ENCODE results near the gene RPL27.
A peak's percentile ranks its signal among the peaks of the same experiment; 100 is the strongest.
"Not testable (repeated sequence)": the region's sequence is repeated elsewhere in the genome, so short reads cannot be mapped to it uniquely, and the experiment has no call there.

Gene RPL27

GRCh38 chr17:42993913-42994312, 4.3 kb upstream of the RPL27 start:
- DNase-seq (ENCODE audit: low read depth in 2 of 2): not testable (repeated sequence)

- DNase-seq (ENCODE audit: low read depth in 2 of 2): no peak
Observed at GRCh38 chr17:42997390-42997983, 732 bp upstream of the RPL27 start.

DNA sequence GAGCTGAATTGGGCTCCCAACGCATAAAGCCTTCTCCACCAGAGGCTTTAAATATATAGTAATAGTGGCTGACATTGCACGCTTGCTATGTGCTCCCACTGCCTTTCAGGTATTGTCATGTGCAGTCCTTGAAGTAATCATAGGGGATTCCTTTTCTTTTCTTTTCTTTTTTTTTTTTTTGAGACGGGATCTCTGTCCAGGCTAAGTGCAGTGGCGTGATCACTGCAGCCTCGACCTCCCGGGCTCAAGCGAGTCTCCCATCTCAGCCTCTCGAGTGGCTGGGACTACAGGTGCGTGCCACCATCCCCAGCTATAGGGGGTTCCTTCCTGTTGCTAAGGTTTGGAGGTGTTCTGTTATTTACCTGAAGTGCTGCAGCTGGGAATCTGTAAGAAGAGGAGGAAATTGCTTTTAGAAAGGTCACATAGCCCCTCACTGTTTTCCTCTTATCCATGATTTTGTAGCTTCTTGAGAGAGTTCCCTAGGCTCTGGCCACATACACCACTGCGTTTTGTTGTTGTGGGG, 845 bp downstream of the RPL27 start:
- DNase-seq (ENCODE audit: low read depth in 2 of 2): no peak

DNA sequence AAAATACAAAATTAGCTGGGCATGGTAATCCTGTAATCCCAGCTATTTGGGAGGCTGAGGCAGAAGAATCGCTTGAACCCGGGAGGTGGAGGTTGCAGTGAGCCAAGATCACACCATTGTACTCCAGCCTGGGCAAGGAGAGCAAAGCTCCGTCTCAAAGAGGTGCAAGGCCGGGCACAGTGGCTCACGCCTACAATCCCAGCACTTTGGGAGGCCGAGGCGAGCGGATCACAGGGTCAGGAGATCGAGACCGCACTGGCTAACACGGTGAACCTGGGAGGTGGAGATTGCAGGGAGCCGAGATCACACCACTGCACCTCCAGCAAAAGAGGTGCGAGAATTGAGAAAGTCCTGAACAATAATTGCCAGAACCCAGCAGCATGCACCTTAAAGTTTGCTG, 2.7 kb downstream of the RPL27 start:
- DNase-seq (ENCODE audit: low read depth in 2 of 2): not testable (repeated sequence)

GRCh38 chr17:43003542-43004172, 5.4 kb downstream of the RPL27 start:
- no peak for DNase-seq (ENCODE audit: low read depth in 2 of 2)

DNA sequence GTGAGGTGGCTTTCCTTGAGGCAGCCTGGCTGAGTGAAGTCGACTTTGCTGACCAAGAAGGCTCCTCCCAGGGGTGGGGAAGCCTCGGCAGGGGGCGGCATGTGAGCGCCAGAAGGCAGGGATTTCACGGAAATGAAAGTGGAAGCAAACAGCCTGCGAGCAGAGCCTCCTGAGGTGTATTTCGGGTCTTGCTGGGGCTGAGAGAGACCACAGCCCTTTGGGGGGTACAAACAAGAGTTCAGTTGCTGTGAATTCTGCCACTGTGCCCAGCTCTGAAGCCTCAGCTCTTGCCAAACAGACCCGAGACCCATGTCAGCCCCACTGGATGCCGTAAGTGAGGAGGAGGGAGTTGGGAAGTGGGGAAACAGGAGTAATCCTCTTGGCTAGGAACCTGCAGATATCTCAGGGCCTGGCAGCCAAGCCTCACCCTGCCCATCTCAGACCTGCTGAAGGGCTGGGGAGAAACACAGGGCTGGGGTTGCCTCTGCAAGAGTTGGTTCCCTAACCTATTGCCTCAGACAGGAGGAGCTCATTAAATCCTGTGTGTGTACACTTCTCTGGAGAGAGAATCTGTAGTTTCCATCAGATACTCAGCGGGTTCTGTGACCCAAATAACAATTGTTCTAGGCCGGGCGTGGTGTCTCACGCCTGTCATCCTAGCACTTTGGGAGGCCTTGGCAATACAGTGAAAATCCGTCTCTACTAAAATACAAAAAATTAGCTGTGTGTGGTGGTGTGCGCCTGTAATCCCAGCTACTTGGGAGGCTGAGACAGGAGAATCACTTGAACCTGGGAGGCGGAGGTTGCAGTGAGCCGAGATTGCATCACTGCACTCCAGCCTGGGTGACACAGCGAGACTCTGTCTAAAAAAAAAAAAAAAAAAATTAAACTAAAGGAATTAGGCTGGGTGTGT, 8.7 kb downstream of the RPL27 start, which contains the start of gene IFI35:
TSS of gene IFI35 (plus strand) at position 146 of the 913 bp plus-strand sequence. CDS start at position 310, 164 bp downstream.
- DNase-seq (ENCODE audit: low read depth in 2 of 2): peak; percentile 65 to 70

- no peak for DNase-seq (ENCODE audit: low read depth in 2 of 2)
Observed at GRCh38 chr17:43010667-43011308, 12.6 kb downstream of the RPL27 start.

GRCh38 chr17:43011728-43012472, 13.7 kb downstream of the RPL27 start:
- DNase-seq (ENCODE audit: low read depth in 2 of 2): no peak

GRCh38 chr17:43013296-43013695, 15.1 kb downstream of the RPL27 start:
- DNase-seq (ENCODE audit: low read depth in 2 of 2): no peak

GRCh38 chr17:43014020-43014648, 15.9 kb downstream of the RPL27 start:
- DNase-seq (ENCODE audit: low read depth in 2 of 2): no peak

DNA sequence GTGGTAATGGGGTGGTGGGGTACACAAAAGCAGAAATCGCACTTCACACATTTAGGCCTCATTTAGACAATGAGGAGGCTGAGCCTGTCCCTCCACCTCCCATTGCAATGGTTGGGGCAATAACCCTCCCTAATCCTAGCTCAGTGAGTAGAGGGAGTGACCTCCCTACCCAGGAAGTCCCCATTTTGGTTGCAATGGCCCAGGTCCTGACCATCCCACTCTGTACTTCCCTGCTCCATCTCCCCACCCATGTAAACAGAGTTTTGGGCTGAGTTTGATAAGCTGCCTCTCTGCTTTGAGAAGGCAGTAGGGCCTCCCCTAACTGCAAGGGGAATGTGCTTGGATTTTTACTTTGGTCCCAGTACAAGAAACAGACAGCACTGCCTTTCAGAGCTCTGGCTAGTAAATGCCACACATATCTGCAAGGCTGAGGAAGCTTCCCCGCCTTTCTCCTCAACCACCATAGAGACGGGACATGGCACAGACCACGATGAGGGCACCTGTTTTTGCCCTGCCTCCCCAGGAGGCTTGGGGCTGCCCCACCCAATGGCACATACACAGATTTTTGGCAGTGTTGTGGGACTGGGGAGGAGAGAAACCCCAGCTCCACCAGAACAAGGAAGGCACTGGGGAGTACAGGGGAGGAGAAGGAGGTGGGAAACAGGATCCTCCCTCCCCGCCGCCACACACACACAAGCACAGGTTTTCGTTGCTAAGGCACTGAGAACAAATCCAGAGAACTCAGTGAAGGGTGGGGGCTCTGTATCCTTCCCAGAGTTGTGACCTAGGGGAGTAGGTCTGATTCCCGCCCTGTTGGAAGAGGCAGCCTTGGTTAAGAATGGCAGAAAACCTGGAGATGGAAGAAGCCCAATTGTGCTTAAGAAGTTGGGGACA, 16.7 kb downstream of the RPL27 start:
- DNase-seq (ENCODE audit: low read depth in 2 of 2): no peak

- DNase-seq (ENCODE audit: low read depth in 2 of 2): no peak
Observed at GRCh38 chr17:43015579-43015978, 17.4 kb downstream of the RPL27 start.

GRCh38 chr17:43016216-43016615, 18.0 kb downstream of the RPL27 start:
- DNase-seq (ENCODE audit: low read depth in 2 of 2): no peak

DNA sequence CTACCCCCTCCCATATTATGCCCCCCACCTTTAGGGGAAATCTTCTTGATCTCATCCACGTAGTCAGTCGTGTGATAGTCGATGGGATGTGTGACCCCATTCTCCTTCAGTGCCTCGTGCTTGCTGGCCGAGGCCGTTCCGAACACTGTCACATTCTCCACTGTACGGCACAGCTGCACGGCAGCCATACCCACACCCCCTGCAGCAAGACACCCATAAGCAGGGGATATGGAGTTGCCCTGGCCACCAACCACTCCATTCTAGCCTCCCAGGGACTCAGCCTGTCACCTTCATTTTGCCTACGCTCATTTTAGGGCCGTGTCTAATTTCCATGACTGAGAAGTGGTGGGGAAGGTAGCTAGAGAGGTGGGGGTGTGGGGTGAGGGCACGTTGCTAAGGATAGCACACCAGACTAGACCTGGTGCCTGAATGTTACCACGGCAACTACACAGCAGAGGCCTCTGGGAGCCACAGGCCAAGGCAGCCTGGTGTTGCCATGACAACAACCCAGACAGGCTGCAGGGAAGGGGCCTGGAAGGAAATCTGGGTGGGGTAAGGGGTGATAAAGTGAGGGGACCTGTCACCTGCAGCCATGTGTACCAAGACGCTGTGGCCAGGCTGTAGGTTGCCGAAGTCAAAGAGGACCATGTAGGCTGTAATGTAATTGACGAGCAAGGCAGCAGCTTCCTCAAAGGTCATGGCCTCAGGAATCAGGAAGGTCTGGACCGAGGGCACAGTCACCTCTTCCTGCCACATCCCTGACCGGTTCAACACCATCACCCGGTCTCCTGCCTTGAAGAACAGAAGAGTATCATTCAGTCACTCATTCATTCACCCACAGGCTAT, 20.0 kb downstream of the RPL27 start:
- no peak for DNase-seq (ENCODE audit: low read depth in 2 of 2)

DNA sequence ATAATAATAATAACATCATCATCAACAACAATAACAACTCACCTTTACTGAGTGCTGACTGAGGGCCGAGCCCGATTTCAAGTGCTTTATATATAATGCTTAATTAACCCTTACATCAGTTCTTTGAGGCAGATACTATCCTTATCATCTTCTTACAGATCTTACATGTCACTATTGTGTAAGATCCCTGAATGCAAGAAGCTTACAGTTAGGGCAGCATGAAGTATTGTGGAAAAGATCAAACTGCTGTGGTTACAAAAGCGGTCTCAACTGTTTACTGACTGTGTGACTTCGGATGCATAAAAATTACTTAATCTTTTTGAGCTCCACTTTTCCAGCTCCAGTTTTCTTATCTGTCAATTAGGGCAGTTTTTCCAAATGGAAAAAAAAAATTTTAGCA, 20.7 kb downstream of the RPL27 start:
- DNase-seq (ENCODE audit: low read depth in 2 of 2): no peak

DNA sequence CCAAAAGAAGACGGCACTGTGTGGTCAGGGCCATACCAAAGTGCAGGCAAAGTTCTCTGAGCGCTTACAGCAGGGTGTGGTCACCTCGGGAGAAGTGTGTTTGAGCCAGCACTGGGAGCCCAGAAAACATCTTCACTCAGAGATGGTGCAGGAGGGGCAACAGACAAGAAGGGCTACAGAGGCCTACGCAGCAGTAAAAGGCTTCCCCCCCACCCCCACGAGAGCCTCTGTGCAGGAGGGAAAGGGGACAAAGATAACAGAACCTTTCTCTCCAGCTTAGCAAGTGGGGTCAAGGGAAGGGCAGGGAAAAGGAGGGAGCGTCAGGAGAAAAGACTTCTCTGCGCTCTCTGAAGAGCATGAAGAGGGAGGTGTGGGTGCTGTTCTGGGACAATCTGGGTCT, 21.2 kb downstream of the RPL27 start:
- DNase-seq (ENCODE audit: low read depth in 2 of 2): no peak

DNA sequence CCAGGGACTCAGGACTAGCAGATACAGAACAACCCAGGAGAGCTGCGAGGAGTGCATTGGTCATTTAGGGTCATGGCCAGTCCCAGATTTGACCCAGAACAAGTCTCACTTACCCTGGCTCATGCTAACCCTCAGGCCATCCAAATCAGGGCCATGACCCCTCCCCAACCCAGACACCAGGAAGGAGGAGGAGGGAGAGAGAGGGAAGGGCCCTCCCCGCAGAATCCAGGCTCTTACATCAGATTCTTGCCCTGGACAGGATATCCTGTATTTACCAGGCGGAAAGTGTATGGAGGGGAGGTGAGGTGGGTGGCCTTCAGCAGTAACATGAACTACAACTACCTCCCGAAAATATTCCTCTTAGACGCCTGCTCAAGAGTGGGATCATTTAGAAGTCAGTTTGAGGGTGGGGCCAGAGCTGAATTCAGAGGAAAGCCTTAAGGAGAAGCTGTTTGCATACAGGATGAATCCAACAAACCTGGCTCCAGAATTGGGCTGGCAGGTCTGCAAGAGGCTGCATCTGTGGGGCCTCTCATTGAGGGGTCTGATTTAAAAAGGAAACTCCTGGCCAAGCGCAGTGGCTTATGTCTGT, 21.9 kb downstream of the RPL27 start:
- no peak for DNase-seq (ENCODE audit: low read depth in 2 of 2)

Data from stimulated activated CD4-positive, alpha-beta T cell treated with anti-CD3 and anti-CD28 coated beads, Interleukin-1b, Interleukin-23, amount 100 ng/mL, for 1 hour (primary cell).